AG09319 (cell line): ENCODE measurements around the gene SARS2.
"Not testable (repeated sequence)": the region's sequence is repeated elsewhere in the genome, so short reads cannot be mapped to it uniquely, and the experiment has no call there.

ENCODE experiments used
- DNase-seq: peaks from one replicate; pipeline ENCODE4 v3.0.0-alpha.2; 2010; ENCODE audit warnings: low read depth; ENCODE audit errors: extremely low read depth
- TF ChIP-seq, protein P1 (sequence below): IDR thresholded peaks from 2 replicates; pipeline ENCODE4 v1.5.1; 2011; ENCODE audit warnings: low read depth, mild to moderate bottlenecking, inconsistent platforms, low read length, moderate library complexity

SARS2 gene

GRCh38 chr19:38889803-38890202 is 40.8 kb downstream of the SARS2 start:
- no peak for DNase-seq
- TF ChIP-seq, protein P1, sequence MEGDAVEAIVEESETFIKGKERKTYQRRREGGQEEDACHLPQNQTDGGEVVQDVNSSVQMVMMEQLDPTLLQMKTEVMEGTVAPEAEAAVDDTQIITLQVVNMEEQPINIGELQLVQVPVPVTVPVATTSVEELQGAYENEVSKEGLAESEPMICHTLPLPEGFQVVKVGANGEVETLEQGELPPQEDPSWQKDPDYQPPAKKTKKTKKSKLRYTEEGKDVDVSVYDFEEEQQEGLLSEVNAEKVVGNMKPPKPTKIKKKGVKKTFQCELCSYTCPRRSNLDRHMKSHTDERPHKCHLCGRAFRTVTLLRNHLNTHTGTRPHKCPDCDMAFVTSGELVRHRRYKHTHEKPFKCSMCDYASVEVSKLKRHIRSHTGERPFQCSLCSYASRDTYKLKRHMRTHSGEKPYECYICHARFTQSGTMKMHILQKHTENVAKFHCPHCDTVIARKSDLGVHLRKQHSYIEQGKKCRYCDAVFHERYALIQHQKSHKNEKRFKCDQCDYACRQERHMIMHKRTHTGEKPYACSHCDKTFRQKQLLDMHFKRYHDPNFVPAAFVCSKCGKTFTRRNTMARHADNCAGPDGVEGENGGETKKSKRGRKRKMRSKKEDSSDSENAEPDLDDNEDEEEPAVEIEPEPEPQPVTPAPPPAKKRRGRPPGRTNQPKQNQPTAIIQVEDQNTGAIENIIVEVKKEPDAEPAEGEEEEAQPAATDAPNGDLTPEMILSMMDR: no peak

DNA sequence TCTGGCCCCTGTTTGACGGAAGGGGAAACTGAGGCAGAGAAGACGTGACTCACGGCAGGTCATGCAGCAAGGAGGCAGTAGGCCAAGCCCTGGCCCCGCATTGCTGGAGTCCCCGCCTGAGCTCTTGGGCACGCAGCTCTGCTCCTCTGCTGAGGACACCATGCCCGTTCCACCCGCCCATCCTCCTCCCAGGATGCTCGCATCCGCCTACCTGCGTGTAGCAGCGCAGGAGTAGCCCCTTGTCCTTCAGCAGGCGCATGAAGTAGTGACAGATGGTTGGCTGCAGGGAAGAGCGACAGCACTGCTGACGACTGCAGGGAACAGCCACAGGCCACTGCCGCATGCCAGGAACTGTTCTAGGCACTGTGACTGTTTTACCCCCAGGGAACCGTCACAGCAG is 41.7 kb downstream of the SARS2 start:
- no peak for DNase-seq
- TF ChIP-seq, protein P1: no peak

DNA sequence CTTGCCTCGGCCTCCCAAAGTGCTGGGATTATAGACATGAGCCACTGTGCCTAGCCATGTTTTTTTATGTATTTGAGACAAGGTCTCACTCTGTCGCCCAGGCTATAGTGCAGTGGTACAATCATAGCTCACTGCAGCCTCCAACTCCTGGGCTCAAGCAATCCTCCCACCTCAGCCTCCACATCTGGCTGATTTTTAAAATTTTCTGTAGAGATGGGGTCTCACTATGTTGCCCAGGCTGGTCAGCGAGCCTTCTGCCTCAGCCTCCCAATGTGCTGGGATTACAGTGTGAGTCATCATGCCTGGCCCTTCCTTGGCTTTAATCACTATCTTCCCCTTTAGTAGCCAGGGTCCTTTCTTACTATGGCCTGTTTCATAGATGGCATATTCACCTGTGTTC is 45.9 kb downstream of the SARS2 start:
- DNase-seq: not testable (repeated sequence)

DNA sequence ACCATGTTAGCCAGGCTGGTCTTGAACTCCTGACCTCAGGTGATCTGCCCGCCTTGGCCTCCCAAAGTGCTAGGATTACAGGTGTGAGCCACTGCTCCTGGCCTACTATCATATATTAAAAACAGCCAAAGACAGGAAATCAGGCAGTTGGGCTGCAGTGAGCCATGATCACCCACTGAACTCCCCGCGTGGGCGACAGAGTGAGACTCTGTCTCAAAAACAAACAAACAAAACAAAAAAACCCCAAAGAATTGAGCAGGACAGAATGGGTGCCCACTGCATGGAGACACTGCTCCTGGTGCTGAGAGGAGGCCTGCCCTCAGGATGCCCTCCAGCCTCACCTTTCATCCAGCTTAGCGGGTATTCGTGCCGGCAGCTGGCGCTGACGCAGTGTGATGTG is 47.3 kb downstream of the SARS2 start:
- no peak for DNase-seq
- TF ChIP-seq, protein P1: no peak

DNA sequence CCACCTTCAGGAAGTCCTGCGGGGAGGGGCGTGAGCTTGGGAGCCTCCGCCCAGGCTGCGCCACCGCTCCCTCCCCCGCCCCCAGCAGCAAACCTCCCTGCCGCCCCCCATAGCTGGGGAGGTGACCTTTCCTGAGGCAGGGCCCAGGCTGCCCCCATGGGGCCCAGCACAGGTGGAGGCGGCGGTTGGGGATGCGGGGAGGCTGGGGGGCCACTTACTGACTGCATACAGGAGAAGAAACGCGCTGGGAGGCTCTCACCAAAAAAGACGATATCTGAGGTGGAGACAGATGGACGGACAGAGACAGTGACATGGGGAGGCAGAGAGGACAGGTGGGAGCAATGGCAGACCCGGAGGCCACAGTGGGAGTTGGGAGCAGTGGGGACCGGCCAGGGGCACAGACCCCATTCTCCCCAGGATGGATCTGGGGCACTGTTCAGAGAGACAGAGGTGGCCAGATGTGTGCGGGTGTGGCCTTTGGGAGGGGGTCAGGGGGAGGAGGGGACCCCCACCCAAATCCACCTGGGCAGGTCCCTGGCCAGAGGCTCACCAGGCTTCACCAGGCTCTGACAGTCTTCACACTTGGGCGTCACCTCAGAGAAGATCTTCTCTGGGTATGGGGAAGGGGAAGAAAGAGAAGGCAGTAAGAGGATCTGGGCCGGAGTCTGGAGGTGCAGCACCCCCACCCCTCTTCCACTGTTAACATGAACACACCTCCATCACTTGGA is 49.5 kb downstream of the SARS2 start:
- no peak for DNase-seq
- TF ChIP-seq, protein P1: no peak

GRCh38 chr19:38880076-38880881 is 50.3 kb downstream of the SARS2 start:
- DNase-seq: no peak
- TF ChIP-seq, protein P1: no peak

DNA sequence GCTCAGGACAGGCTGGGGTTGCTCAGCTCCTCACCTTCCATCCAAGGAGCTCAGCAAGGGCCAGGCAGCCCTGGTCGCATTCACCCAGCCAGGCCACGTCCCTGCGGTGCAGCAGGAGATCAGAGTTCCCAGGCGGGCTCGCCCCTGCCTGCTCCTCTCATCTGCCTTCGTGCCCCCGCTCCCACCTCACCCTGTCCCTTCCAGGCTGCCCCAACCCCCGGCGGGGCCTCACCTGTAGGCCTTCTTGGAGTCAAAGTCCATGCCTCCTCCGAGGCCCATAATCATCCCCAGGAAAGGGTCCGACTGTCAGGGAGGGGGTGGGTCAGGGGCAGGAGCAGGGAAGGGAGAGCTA is 51.2 kb downstream of the SARS2 start:
- TF ChIP-seq, protein P1: no peak
- DNase-seq: no peak
